Measurements from ENCODE around the gene ATP8B3.

ATP8B3 gene

DNA sequence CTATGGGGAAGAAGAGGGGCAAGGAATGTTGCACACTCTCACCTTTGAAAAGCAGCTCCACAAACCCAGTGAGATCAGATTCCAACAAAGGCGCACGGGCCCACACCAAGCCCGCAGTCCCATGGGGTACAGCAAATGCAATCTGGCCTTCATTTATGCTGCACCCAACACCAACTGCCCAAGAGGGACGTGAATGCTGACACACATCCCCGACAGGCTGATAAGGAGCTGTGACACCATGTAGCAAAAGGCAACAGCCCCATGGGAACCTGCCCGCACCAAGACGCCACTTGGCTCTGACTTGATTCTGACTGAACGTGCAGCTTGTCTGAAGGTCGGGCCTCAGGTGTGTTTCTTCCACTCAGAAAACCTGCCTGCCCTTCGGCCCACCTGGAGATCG lies 18.9 kb upstream of the ATP8B3 start:
- ChIA-PET CTCF (interaction anchor here (0.8 to 1.6 kb wide), 3 partner anchors 18 to 159 kb away, joined by 3 to 4 read pairs (median 4); no protein-coding TSS in a partner anchor), POLR2A (no interaction called here)
- TF ChIP-seq ZNF473 (tag by site-specific recombination; IDR thresholded peaks at IDR 0.05), result no peak
- Histone ChIP-seq H3K9me3 (ENCODE audit: control insufficient read depth, insufficient read depth, low read depth, low read length) (no peaks in the 10 kb centered on the region), H3K36me3 (ENCODE audit: control insufficient read depth in 2 of 2, insufficient read depth in 1 of 2, low read length in 2 of 2) (peaks cover 0 to 30% of the 10 kb centered on the region in 2 experiments; a peak in 2 of 3 replicates), H3K27ac (ENCODE audit: extremely low read depth, low read depth, low read length) (no peak overlapping the region), H3K4me3 (ENCODE audit: low read depth, low read length) (no peak overlapping the region), H3K4me1 (ENCODE audit: control insufficient read depth, insufficient read depth, low read length) (no peaks in the 10 kb centered on the region)

- Histone ChIP-seq H3K27ac (ENCODE audit: extremely low read depth, low read depth, low read length) (no peak overlapping the region), H3K4me3 (ENCODE audit: low read depth, low read length) (no peak overlapping the region), H3K9me3 (ENCODE audit: control insufficient read depth, insufficient read depth, low read depth, low read length) (no peaks in the 10 kb centered on the region), H3K36me3 (ENCODE audit: control insufficient read depth in 2 of 2, insufficient read depth in 1 of 2, low read length in 2 of 2) (peaks cover 1 to 34% of the 10 kb centered on the region in 2 experiments; a peak in 2 of 3 replicates), H3K4me1 (ENCODE audit: control insufficient read depth, insufficient read depth, low read length) (no peaks in the 10 kb centered on the region)
- POLR2A ChIA-PET, result no interaction called here
- CTCF ChIA-PET, result interaction anchor here (0.8 to 2.8 kb wide), 5 partner anchors 7 to 364 kb away, joined by 3 to 19 read pairs (median 4); no protein-coding TSS in a partner anchor
- TF ChIP-seq GFI1B (tag by site-specific recombination; IDR thresholded peaks at IDR 0.05) (no peak), SCRT2 (tag by site-specific recombination; IDR thresholded peaks at IDR 0.05) (no peak), ZNF529 (tag by site-specific recombination; IDR thresholded peaks at IDR 0.05; ENCODE audit: insufficient replicate concordance) (no peak), ZNF404 (tag by site-specific recombination; IDR thresholded peaks at IDR 0.05) (no peak), ZNF701 (tag by site-specific recombination; IDR thresholded peaks at IDR 0.05) (no peak), ZNF10 (tag by site-specific recombination; IDR thresholded peaks at IDR 0.05) (no peak), ZBTB44 (tag by site-specific recombination; IDR thresholded peaks at IDR 0.05) (no peak), ZNF777 (tag by site-specific recombination; IDR thresholded peaks at IDR 0.05; ENCODE audit: borderline replicate concordance) (no peak)
These were observed 18.5 kb upstream of the ATP8B3 start for GRCh38 chr19:1830568-1830967.

DNA sequence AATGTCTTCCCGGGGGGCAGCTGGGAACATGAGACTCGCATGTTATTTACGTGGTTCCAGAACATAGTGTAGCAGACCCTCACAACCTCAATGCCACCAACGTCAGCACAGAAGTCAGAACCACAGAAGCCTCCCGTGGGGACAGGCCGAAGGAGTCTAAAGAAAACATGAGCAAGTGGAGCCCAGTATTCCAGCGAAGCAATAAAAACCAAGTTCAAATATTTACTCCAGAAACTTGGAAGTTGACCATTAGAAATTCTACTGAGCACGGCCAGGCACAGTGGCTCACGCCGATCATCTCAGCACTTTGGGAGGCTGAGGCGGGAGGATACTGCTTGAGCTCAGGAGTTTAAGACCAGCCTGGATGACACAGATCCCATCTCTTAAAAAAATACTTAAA lies 17.9 kb upstream of the ATP8B3 start:
- no peaks in the 10 kb centered on the region for H3K9me3 ChIP-seq (ENCODE audit: control insufficient read depth, insufficient read depth, low read depth, low read length)
- no peak overlapping the region for H3K27ac ChIP-seq (ENCODE audit: extremely low read depth, low read depth, low read length)
- H3K36me3 ChIP-seq (ENCODE audit: control insufficient read depth in 2 of 2, insufficient read depth in 1 of 2, low read length in 2 of 2), result peaks cover 7 to 35% of the 10 kb centered on the region in 2 experiments; a peak in 2 of 3 replicates
- ChIA-PET POLR2A (no interaction called here), CTCF (interaction anchor here (0.6 to 2.8 kb wide), 6 partner anchors 8 to 363 kb away, joined by 3 to 19 read pairs (median 4); no protein-coding TSS in a partner anchor)
- H3K4me3 ChIP-seq (ENCODE audit: low read depth, low read length), result no peak overlapping the region
- H3K4me1 ChIP-seq (ENCODE audit: control insufficient read depth, insufficient read depth, low read length), result no peaks in the 10 kb centered on the region
- TF ChIP-seq, protein P1, sequence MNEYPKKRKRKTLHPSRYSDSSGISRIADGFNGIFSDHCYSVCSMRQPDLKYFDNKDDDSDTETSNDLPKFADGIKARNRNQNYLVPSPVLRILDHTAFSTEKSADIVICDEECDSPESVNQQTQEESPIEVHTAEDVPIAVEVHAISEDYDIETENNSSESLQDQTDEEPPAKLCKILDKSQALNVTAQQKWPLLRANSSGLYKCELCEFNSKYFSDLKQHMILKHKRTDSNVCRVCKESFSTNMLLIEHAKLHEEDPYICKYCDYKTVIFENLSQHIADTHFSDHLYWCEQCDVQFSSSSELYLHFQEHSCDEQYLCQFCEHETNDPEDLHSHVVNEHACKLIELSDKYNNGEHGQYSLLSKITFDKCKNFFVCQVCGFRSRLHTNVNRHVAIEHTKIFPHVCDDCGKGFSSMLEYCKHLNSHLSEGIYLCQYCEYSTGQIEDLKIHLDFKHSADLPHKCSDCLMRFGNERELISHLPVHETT (tag by site-specific recombination; IDR thresholded peaks at IDR 0.05), result no peak
- TF ChIP-seq ZNF747 (tag by site-specific recombination; IDR thresholded peaks at IDR 0.05) (no peak), ZNF324 (tag by site-specific recombination; IDR thresholded peaks at IDR 0.05) (no peak), ZNF37A (tag by site-specific recombination; IDR thresholded peaks at IDR 0.05) (no peak), GLI4 (tag by site-specific recombination; IDR thresholded peaks at IDR 0.05) (no peak)

All from HEK293 (cell line).